ENCODE data around the gene CNOT6.

DNA sequence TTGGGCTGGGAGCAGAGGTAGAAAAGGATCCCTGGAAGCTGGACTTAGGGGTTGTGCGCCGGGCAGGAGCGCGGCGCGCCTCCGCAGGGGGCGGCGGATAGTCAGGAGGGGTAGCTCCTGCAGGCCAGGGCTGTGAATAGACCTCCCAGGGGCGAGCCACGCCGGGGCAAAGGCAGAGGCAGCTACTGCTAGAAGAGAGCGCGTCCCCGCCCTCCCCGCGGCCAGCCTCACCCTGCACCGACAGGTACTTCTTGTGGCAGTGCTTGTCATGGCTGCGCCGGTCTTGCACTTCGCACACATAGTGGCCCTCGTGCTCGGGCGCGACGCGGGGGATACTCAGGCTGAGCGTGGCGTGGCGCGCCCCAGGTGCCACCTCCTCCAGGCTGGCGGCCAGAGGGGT is 127.1 kb downstream of the CNOT6 start:
- no peak for TF ChIP-seq MXI1 (IDR thresholded peaks at IDR 0.05; ENCODE audit: low read depth, low read length)
- TF ChIP-seq RAD21 (IDR thresholded peaks at IDR 0.05; ENCODE audit: insufficient read depth, low read depth, low read length): no peak
- no peak for TF ChIP-seq YY1 (IDR thresholded peaks at IDR 0.05; ENCODE audit: low read depth, low read length)
- no peak for TF ChIP-seq TAF1 (IDR thresholded peaks at IDR 0.05; ENCODE audit: borderline replicate concordance, low read depth, low read length)
- no peak for TF ChIP-seq ZSCAN29 (IDR thresholded peaks at IDR 0.05)
- TF ChIP-seq, protein P1, sequence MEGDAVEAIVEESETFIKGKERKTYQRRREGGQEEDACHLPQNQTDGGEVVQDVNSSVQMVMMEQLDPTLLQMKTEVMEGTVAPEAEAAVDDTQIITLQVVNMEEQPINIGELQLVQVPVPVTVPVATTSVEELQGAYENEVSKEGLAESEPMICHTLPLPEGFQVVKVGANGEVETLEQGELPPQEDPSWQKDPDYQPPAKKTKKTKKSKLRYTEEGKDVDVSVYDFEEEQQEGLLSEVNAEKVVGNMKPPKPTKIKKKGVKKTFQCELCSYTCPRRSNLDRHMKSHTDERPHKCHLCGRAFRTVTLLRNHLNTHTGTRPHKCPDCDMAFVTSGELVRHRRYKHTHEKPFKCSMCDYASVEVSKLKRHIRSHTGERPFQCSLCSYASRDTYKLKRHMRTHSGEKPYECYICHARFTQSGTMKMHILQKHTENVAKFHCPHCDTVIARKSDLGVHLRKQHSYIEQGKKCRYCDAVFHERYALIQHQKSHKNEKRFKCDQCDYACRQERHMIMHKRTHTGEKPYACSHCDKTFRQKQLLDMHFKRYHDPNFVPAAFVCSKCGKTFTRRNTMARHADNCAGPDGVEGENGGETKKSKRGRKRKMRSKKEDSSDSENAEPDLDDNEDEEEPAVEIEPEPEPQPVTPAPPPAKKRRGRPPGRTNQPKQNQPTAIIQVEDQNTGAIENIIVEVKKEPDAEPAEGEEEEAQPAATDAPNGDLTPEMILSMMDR (IDR thresholded peaks at IDR 0.05 in 2 of 3, conservative IDR thresholded peaks at IDR 0.05 in 1 of 3; ENCODE audit: control insufficient read depth in 2 of 3, extremely low read depth in 1 of 3, insufficient read depth in 1 of 3, low read depth in 3 of 3, low read length in 3 of 3): no peak
- no peak for TF ChIP-seq LARP7 (IDR thresholded peaks at IDR 0.05)
- TF ChIP-seq NRF1 (conservative IDR thresholded peaks at IDR 0.05; ENCODE audit: low read depth, low read length): no peak
- TF ChIP-seq, protein P2, sequence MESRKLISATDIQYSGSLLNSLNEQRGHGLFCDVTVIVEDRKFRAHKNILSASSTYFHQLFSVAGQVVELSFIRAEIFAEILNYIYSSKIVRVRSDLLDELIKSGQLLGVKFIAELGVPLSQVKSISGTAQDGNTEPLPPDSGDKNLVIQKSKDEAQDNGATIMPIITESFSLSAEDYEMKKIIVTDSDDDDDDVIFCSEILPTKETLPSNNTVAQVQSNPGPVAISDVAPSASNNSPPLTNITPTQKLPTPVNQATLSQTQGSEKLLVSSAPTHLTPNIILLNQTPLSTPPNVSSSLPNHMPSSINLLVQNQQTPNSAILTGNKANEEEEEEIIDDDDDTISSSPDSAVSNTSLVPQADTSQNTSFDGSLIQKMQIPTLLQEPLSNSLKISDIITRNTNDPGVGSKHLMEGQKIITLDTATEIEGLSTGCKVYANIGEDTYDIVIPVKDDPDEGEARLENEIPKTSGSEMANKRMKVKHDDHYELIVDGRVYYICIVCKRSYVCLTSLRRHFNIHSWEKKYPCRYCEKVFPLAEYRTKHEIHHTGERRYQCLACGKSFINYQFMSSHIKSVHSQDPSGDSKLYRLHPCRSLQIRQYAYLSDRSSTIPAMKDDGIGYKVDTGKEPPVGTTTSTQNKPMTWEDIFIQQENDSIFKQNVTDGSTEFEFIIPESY (IDR thresholded peaks at IDR 0.05): no peak
- TF ChIP-seq POLR2A (IDR thresholded peaks at IDR 0.05; ENCODE audit: low read depth, low read length): no peak
- TF ChIP-seq, protein P3, sequence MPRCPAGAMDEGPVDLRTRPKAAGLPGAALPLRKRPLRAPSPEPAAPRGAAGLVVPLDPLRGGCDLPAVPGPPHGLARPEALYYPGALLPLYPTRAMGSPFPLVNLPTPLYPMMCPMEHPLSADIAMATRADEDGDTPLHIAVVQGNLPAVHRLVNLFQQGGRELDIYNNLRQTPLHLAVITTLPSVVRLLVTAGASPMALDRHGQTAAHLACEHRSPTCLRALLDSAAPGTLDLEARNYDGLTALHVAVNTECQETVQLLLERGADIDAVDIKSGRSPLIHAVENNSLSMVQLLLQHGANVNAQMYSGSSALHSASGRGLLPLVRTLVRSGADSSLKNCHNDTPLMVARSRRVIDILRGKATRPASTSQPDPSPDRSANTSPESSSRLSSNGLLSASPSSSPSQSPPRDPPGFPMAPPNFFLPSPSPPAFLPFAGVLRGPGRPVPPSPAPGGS (IDR thresholded peaks at IDR 0.05; ENCODE audit: borderline replicate concordance, insufficient read depth, low read depth, low read length, poor library complexity, severe bottlenecking): no peak
- TF ChIP-seq IKZF2 (IDR thresholded peaks at IDR 0.05): no peak
- no peak for TF ChIP-seq TARDBP (IDR thresholded peaks at IDR 0.05; ENCODE audit: borderline replicate concordance)

Data from GM12878 (cell line).